ENCODE data around the gene PKP4. TPM values are rescaled to one million over a fixed set of nuclear protein-coding genes. Genes with fewer than 3 reads are reported as not detected.

The PKP4 gene
- polyA plus RNA-seq, 4 donors, result 146 to 181 (median 163) TPM

- DNase-seq (ENCODE audit: low read depth in 4 of 4, low spot score in 3 of 4), result no peak
These were observed 74.1 kb downstream of the PKP4 start for GRCh38 chr2:158530829-158531228.

- no peak for DNase-seq (ENCODE audit: low read depth in 4 of 4, low spot score in 3 of 4)
These were observed 76.3 kb downstream of the PKP4 start for GRCh38 chr2:158533009-158533408.

GRCh38 chr2:158539176-158540005, 82.6 kb downstream of the PKP4 start:
- DNase-seq (ENCODE audit: low read depth in 4 of 4, low spot score in 3 of 4), result peak; percentile 10 to 57 (median 35)

GRCh38 chr2:158542577-158542976, 85.8 kb downstream of the PKP4 start:
- DNase-seq (ENCODE audit: low read depth in 4 of 4, low spot score in 3 of 4), result no peak

- no peak for DNase-seq (ENCODE audit: low read depth in 4 of 4, low spot score in 3 of 4)
These were observed 87.2 kb downstream of the PKP4 start for GRCh38 chr2:158543957-158544356.

- no peak for DNase-seq (ENCODE audit: low read depth in 4 of 4, low spot score in 3 of 4)
These were observed 88.2 kb downstream of the PKP4 start for GRCh38 chr2:158544998-158545397.

GRCh38 chr2:158546412-158547144, 89.8 kb downstream of the PKP4 start:
- DNase-seq (ENCODE audit: low read depth in 4 of 4, low spot score in 3 of 4), result no peak

- no peak for DNase-seq (ENCODE audit: low read depth in 4 of 4, low spot score in 3 of 4)
These were observed 96.5 kb downstream of the PKP4 start for GRCh38 chr2:158553257-158553656.

GRCh38 chr2:158554996-158555395, 98.2 kb downstream of the PKP4 start:
- no peak for DNase-seq (ENCODE audit: low read depth in 4 of 4, low spot score in 3 of 4)

GRCh38 chr2:158556124-158556523, 99.4 kb downstream of the PKP4 start:
- DNase-seq (ENCODE audit: low read depth in 4 of 4, low spot score in 3 of 4), result no peak

- DNase-seq (ENCODE audit: low read depth in 4 of 4, low spot score in 3 of 4), result no peak
These were observed 101.0 kb downstream of the PKP4 start for GRCh38 chr2:158557752-158558151.

GRCh38 chr2:158559252-158559651, 102.5 kb downstream of the PKP4 start:
- no peak for DNase-seq (ENCODE audit: low read depth in 4 of 4, low spot score in 3 of 4)

GRCh38 chr2:158560259-158560658, 103.5 kb downstream of the PKP4 start:
- no peak for DNase-seq (ENCODE audit: low read depth in 4 of 4, low spot score in 3 of 4)

GRCh38 chr2:158561054-158561453, 104.3 kb downstream of the PKP4 start:
- no peak for DNase-seq (ENCODE audit: low read depth in 4 of 4, low spot score in 3 of 4)

GRCh38 chr2:158567208-158567607, 110.5 kb downstream of the PKP4 start:
- no peak for DNase-seq (ENCODE audit: low read depth in 4 of 4, low spot score in 3 of 4)

GRCh38 chr2:158569284-158569683, 112.5 kb downstream of the PKP4 start:
- DNase-seq (ENCODE audit: low read depth in 4 of 4, low spot score in 3 of 4), result no peak

- DNase-seq (ENCODE audit: low read depth in 4 of 4, low spot score in 3 of 4), result no peak
These were observed 114.1 kb downstream of the PKP4 start for GRCh38 chr2:158570869-158571268.

GRCh38 chr2:158573739-158574138, 117.0 kb downstream of the PKP4 start:
- DNase-seq (ENCODE audit: low read depth in 4 of 4, low spot score in 3 of 4), result no peak

- DNase-seq (ENCODE audit: low read depth in 4 of 4, low spot score in 3 of 4), result no peak
These were observed 118.4 kb downstream of the PKP4 start for GRCh38 chr2:158575051-158575635.

GRCh38 chr2:158577141-158577540, 120.4 kb downstream of the PKP4 start:
- no peak for DNase-seq (ENCODE audit: low read depth in 4 of 4, low spot score in 3 of 4)

- no peak for DNase-seq (ENCODE audit: low read depth in 4 of 4, low spot score in 3 of 4)
These were observed 122.1 kb downstream of the PKP4 start for GRCh38 chr2:158578703-158579330.

Measured in right renal pelvis (tissue), 4 donors.